DOHH2 (cell line): Measurements from ENCODE around the gene DNMBP.

Experiments used
- H3F3A ChIP-seq: fragments of 200-600 bp; sonication (generic), shearing (Covaris generic); 2 replicates; pipeline ENCODE4 v1.6.0; 2016; ENCODE audit warnings: antibody characterized with exemption, mild to moderate bottlenecking; ENCODE audit not compliant: control insufficient read depth, insufficient read depth
- H3K27ac ChIP-seq: fragments of 200-600 bp; sonication (generic); 2 replicates; pipeline ENCODE4 v1.5.1; 2014; ENCODE audit warnings: low read depth, mild to moderate bottlenecking, low read length, moderate library complexity
- H3K27me3 ChIP-seq: fragments of 200-600 bp; sonication (generic); 2 replicates; pipeline ENCODE4 v1.6.1; 2014; ENCODE audit warnings: mild to moderate bottlenecking, low read length, mixed read lengths; ENCODE audit not compliant: control insufficient read depth
- H3K36me3 ChIP-seq: fragments of 200-600 bp; sonication (generic); 2 replicates; pipeline ENCODE4 v1.6.1; 2014; ENCODE audit warnings: mild to moderate bottlenecking, low read length, moderate library complexity, mixed read lengths; ENCODE audit not compliant: control insufficient read depth
- H3K4me1 ChIP-seq: fragments of 200-600 bp; sonication (generic); 2 replicates; pipeline ENCODE4 v1.6.1; 2014; ENCODE audit warnings: mild to moderate bottlenecking, low read length, mixed read lengths; ENCODE audit not compliant: control insufficient read depth
- H3K4me2 ChIP-seq: fragments of 200-600 bp; sonication (generic); 2 replicates; pipeline ENCODE4 v1.6.0; 2014; ENCODE audit warnings: mild to moderate bottlenecking, low read length, moderate library complexity
- H3K4me3 ChIP-seq: fragments of 200-600 bp; sonication (generic); 2 replicates; pipeline ENCODE4 v1.5.1; 2014; ENCODE audit warnings: mild to moderate bottlenecking, low read length, mixed read lengths
- H3K79me2 ChIP-seq: fragments of 200-600 bp; sonication (generic); 2 replicates; pipeline ENCODE4 v1.6.1; 2014; ENCODE audit warnings: mild to moderate bottlenecking, low read length, mixed read lengths; ENCODE audit not compliant: control insufficient read depth
- H3K9me2 ChIP-seq: fragments of 200-600 bp; sonication (generic); replicated peaks from 2 replicates; pipeline ENCODE4 v1.6.1; 2014; ENCODE audit warnings: mild to moderate bottlenecking, low read length, mixed read lengths; ENCODE audit not compliant: control insufficient read depth
- H3K9me3 ChIP-seq: fragments of 200-600 bp; sonication (generic); 2 replicates; pipeline ENCODE4 v1.6.1; 2014; ENCODE audit warnings: antibody characterized with exemption, low read length, mixed read lengths; ENCODE audit not compliant: control insufficient read depth, insufficient read depth
- H4K20me1 ChIP-seq: fragments of 200-600 bp; sonication (generic); 2 replicates; pipeline ENCODE4 v1.6.0; 2014; ENCODE audit warnings: low read depth, mild to moderate bottlenecking, antibody characterized with exemption, low read length, moderate library complexity; ENCODE audit not compliant: control insufficient read depth, insufficient read depth
- EZH2phosphoT487 ChIP-seq: fragments of 200-600 bp; sonication (generic); IDR thresholded peaks from 2 replicates; pipeline ENCODE4 v1.6.1; 2017; ENCODE audit warnings: borderline replicate concordance, mild to moderate bottlenecking, antibody characterized with exemption, low read length, moderate library complexity, mixed read lengths
- TF ChIP-seq, protein P1 (sequence below): fragments of 200-600 bp; sonication (generic); IDR thresholded peaks from one replicate; pipeline ENCODE4 v1.5.1; 2014; ENCODE audit warnings: antibody characterized with exemption, mild to moderate bottlenecking, low read depth, low read length; ENCODE audit not compliant: poor library complexity, severe bottlenecking

The DNMBP gene

DNA sequence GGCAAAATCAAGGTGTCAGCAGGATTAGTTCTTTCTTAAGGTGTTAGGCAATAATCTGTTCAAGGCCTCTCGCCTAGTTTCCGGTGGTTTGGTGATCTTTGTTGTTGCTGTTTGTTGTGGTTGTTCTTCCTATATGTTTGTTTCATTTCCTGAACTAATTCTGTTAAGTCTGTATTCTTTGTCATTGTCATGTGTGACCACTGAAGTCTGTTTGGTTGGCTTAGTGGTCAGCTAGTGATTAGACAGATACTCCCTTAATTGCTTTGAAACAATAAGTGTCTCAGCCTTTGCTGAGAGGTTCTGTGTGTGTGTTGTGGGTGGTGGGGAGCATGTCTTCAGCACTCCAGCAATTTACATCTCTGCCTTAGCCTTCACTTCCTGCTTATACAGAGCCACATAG, 181.3 kb downstream of the DNMBP start:
- Histone ChIP-seq H3K9me3 (peaks cover 8% of the 10 kb centered on the region; the same call in 1 of the 2 replicates), H3K27me3 (0 out of 2 replicates have a peak, but pooled peaks cover 3% of the 10 kb centered on the region), H3K9me2 (no peaks in the 10 kb centered on the region), H3F3A (no peaks in the 10 kb centered on the region), H3K4me3 (no peak overlapping the region), H3K4me2 (no peak overlapping the region), H3K36me3 (no peaks in the 10 kb centered on the region), H3K27ac (no peak overlapping the region), H3K79me2 (no peaks in the 10 kb centered on the region), H4K20me1 (no peaks in the 10 kb centered on the region), H3K4me1 (peaks cover 8% of the 10 kb centered on the region)
- no peak for TF ChIP-seq EZH2phosphoT487
- TF ChIP-seq, protein P1, sequence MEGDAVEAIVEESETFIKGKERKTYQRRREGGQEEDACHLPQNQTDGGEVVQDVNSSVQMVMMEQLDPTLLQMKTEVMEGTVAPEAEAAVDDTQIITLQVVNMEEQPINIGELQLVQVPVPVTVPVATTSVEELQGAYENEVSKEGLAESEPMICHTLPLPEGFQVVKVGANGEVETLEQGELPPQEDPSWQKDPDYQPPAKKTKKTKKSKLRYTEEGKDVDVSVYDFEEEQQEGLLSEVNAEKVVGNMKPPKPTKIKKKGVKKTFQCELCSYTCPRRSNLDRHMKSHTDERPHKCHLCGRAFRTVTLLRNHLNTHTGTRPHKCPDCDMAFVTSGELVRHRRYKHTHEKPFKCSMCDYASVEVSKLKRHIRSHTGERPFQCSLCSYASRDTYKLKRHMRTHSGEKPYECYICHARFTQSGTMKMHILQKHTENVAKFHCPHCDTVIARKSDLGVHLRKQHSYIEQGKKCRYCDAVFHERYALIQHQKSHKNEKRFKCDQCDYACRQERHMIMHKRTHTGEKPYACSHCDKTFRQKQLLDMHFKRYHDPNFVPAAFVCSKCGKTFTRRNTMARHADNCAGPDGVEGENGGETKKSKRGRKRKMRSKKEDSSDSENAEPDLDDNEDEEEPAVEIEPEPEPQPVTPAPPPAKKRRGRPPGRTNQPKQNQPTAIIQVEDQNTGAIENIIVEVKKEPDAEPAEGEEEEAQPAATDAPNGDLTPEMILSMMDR: no peak

- Histone ChIP-seq H3K79me2 (no peaks in the 10 kb centered on the region), H4K20me1 (no peaks in the 10 kb centered on the region), H3K9me3 (peaks cover 8% of the 10 kb centered on the region; the same call in 1 of the 2 replicates), H3K4me3 (no peak overlapping the region), H3K27me3 (0 out of 2 replicates have a peak, but pooled peaks cover 3% of the 10 kb centered on the region), H3K36me3 (no peaks in the 10 kb centered on the region), H3K4me2 (no peak overlapping the region), H3K9me2 (no peaks in the 10 kb centered on the region), H3K4me1 (peaks cover 8% of the 10 kb centered on the region), H3F3A (no peaks in the 10 kb centered on the region), H3K27ac (no peak overlapping the region)
- TF ChIP-seq, protein P1: no peak
- TF ChIP-seq EZH2phosphoT487: no peak
These were observed 181.8 kb downstream of the DNMBP start for GRCh38 chr10:99827936-99828335.
